Glomerular endothelial cell (primary cell): ENCODE data around the gene THRAP3. TPM values are rescaled to one million over a fixed set of nuclear protein-coding genes. Genes with fewer than 3 reads are reported as not detected.
"Not testable (repeated sequence)": the region's sequence is repeated elsewhere in the genome, so short reads cannot be mapped to it uniquely, and the experiment has no call there.

Experiments
- DNase-seq: peaks from one replicate; pipeline ENCODE4 v3.0.0-alpha.2; 2011; ENCODE audit warnings: low read depth, low spot score; ENCODE audit errors: extremely low read depth
- total RNA-seq: library from RNA; depleted of rRNA; stranded (reverse); fragments of >200 nt; gene quantifications from 2 replicates; pipeline ENCODE4 v1.2.3, GENCODE V29; 2015

The THRAP3 gene
- total RNA-seq, 1 donor from 2014 or later: 105 TPM

- DNase-seq: no peak
These were observed 17.9 kb upstream of the THRAP3 start for GRCh38 chr1:36206323-36206858.

DNA sequence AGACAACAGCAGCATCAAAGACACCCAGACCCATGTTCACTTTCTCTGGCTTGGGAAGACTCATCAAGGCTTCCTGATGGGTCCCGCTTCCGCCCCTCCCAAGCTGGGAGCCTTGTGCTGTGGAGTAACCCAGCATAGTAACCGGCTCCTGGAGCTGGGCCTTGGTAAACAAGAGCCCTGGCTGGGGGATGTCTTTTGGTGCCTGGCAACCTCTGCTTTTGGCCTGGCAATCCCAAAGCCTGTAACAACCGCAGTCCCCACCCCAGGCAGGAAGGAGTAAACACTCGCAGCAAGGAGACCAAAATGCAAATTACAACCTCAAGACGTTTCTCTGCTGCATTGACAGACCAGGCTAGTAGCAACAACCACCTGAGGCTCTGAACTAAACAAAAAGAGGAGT, 16.9 kb upstream of the THRAP3 start:
- no peak for DNase-seq

DNA sequence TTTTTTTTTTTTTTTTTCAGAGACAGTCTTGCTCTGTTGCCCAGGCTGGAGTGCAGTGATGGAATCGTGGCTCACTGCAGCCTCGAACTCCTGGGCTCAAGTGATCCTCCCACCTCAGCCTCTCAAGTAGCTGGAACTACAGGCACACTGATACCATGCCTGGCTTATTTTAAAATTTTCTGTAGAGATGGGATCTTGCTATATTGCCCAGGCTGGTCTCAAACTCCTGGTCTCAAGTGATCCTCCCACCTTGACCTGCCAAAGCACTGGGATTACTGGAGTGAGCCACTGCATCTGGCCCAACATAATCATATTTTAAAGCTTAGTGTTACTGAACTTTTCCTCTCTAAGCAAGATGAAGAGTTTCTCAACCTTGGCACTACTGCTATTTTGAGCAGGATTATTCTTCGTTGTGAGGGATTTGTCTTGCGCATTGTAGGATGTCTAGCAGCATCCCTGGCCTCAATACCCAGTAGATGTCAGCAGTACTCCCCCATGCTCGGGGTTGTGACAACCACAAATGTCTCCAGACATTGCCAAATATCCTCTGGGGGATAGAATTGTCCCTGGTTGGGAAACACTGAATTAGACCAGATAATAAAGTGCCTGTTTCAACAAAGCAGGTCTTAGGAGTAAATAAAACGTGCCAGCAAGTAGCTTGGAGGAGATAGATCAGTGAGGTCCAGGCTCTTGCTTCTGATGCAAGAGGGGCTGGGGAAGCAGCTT, 15.1 kb upstream of the THRAP3 start:
- DNase-seq: no peak

- DNase-seq: no peak
These were observed 12.9 kb upstream of the THRAP3 start for GRCh38 chr1:36211307-36211706.

- no peak for DNase-seq
These were observed 12.4 kb upstream of the THRAP3 start for GRCh38 chr1:36211841-36212240.

DNA sequence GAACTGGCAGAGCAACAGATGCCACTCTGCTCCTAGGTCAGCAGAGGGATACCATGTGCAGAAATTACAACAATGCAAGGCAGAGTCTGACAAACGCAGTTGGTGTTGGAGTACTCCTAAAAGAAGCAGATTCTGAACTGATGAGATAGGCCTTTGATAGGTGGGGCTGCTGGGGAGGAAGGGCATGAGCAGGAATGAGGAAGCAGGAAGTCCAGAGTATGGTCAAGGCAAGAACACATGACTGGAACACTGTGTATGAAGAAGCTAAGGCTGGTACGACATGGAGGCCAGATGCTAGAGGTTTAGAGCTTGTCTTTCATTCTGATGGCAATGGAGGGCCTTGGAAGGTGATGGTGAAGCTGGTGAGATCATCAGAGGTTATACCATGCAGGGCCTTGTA, 11.5 kb upstream of the THRAP3 start:
- no peak for DNase-seq

- no peak for DNase-seq
These were observed 6.6 kb upstream of the THRAP3 start for GRCh38 chr1:36217670-36218069.

DNA sequence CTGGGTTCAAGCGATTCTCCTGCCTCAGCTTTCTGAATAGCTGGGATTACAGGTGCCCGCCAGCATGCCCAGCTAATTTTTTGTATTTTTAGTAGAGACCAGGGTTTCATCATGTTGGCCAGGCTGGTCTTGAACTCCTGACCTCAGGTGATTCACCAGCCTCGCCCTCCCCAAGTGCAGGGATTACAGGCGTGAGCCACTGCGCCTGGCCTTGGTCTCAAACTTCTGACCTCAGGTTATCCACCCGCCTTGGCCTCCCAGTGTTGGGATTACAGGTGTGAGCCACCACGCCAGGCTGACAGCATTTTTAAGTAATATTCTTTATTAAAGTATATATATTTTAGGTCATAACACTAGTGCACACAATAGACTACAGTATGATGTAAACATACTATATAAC, 2.3 kb upstream of the THRAP3 start:
- DNase-seq: not testable (repeated sequence)

DNA sequence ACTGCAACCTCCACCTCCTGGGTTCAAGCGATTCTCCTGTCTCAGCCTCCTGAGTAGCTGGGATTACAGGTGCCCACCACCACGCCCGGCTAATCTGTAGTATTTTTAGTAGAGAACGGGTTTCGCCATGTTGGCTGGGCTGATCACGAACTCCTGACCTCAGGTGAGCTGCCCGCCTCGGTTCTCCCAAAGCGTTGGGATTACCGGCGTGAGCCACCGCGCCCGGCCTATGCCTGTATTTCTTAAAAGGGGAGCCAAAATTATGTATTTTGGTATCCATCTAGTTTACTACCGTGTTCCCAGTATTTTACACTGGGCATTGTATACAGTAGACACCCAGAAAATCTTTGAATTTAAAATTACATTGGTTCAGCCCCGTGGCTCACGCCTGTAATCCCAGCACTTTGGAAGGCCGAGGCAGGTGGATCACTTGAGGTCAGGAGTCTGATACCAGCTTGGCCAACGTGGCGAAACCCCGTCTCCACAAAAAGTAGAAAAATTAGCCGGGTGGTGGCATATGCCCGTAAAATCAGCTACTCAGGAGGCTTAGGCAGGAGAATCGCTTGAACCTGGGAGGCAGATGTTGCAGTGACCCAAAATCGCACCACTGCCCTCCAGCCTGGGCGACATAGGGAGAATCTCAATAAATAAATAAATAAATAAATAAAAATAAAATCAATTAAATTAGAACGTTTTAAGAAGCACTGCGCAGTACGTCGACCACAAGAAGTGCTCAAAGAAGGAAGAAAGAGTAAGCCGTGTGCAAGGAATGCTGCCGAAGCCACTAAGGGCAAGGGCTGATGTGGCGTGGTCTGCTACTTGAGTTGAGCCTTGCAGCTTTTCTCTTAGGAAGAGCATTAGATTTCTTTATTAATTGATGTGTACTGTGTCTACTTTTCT, 1.5 kb upstream of the THRAP3 start:
- no peak for DNase-seq

GRCh38 chr1:36223381-36223995, 755 bp upstream of the THRAP3 start:
- no peak for DNase-seq

GRCh38 chr1:36224537-36225282, 467 bp downstream of the THRAP3 start:
- peak; percentile 58 for DNase-seq

DNA sequence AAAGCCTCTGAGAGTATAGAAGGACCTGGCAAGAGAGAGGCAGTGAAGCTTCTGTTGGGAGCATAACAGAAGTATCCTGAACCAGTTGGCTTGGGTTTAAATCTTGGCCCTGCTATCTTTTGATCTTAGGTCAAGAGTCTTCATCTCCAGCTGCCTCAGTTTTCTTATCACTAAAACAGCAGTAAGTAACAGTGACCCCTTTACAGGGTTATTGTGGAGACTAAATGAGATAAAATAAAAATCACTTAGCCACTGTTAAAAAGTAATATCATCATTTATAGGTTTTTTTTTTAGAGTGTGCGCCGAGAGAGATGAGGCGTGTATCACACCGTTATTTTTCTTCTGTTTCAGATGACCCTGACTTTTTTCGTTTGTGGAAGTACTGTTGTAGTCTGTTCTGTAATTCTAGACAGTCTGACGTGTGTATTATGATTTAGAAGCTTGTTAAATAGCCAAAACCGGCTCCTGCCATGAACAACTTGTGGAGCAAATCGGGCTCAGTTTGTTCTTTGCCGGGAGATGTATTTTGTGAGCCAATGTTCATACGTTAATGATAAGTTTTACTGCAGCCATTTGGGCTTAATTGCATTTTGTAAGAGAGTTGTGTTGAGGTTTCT, 1.1 kb downstream of the THRAP3 start:
- DNase-seq: no peak

- not testable (repeated sequence) for DNase-seq
These were observed 6.0 kb downstream of the THRAP3 start for GRCh38 chr1:36230279-36230678.

DNA sequence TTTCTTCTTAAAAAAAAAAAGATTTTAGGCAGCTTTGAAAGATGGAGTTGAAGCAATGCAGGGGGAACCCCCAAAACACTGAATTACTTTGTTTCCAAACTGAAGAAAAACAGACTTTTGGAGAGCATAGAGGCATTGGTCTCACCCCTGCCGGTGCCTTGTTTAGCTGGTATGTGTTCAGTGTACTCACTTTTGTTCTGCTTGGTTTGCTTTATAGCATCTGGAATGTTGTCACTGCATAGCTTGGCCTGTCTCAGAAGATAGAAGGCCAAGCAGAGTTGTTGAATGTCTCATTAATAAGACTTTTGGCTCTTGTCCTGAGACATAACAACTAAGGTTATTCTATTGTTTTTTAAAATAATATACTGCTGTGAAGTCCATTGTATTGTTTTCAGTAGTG, 6.9 kb downstream of the THRAP3 start:
- no peak for DNase-seq

DNA sequence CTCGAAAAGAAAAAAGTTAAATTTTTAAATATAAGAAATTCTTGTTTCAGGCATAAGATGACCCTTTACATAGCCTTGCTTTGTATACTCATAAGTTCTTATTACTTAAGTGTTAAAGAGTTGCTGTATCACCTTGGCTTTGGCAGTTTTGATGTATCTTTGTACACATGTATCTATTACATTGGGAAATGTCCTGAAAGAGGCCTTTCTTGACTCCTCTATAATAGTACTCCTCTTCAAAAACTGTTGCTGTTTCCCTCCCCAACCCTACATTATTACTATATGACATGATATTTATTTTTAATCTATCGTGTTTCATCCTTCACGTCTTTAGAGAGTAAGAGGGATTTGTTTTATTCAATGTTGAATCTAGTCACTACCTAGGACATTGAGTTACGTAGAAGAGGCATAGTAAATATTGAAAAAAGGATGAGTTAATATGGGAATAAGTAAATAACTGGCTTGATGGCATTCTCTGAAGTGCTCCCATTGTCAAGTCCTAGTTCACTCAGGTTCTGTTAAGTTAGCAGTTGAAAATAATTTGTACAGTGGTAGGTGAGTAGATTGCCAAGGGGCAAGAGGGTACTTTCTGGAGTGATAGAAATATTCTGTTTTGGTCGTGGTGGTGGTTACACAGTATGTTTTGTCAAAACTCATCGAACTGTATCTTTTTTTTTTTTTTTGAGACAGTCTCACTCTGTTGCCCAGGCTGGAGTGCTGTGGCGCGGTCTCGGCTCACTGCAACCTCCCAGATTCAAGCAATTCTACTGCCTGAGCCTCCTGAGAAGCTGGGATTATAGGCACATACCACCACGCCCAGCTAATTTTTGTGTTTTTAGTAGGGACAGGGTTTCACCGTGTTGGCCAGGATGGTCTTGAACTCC, 8.2 kb downstream of the THRAP3 start:
- DNase-seq: no peak

GRCh38 chr1:36236302-36236701, 12.1 kb downstream of the THRAP3 start:
- no peak for DNase-seq

DNA sequence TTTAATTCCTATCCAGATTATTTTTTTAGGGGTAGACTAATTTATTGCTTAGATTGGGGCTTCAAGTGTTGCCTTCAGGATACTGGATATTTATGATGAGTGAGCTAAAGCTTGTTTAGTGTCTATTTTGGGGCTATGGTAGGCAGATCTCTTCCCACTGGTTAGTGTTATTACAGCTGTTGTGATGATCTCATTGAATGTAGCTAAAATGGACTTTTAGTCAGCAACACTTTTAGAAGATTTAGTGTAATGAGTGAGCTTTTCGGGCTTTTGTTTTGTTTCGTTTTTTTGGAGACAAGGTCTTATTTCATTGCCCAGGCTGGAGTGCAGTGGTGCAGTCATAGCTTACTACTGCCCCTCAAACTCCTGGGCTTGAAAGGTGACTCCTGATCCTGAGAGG, 14.2 kb downstream of the THRAP3 start:
- no peak for DNase-seq

- no peak for DNase-seq
These were observed 15.8 kb downstream of the THRAP3 start for GRCh38 chr1:36239941-36240637.

DNA sequence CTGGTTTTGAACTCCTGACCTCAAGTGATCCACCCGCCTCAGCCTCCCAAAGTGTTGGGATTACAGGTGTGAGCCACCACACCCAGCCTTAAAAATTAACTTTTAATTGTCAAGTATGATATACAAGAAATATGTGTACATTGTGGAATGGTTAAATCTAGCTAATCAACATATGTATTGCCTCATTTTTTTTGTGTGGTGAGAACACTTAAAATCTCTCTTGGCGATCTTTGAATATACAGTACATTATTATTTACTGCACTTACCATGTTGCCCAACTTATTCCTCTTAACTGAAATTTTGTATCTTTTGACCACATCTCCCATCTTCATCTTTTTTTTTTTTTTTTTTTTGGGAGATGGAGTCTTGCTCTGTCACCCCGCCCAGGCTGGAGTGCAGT, 23.3 kb downstream of the THRAP3 start:
- DNase-seq: no peak
